ENCODE measurements around the gene P2RX6. TPM values are rescaled to one million over a fixed set of nuclear protein-coding genes. Genes with fewer than 3 reads are reported as not detected.

The P2RX6 gene
- 0.56 to 0.97 TPM (median 0.79 TPM) in 5 replicates for total RNA-seq (2022; extraction: Qiagen RNA extraction)

GRCh38 chr22:21014726-21015465 is at the start of gene P2RX6:
Gene P2RX6, plus strand, starts transcription at chr22:21015165. Its CDS starts 10 bp downstream, at chr22:21015175.

DNA sequence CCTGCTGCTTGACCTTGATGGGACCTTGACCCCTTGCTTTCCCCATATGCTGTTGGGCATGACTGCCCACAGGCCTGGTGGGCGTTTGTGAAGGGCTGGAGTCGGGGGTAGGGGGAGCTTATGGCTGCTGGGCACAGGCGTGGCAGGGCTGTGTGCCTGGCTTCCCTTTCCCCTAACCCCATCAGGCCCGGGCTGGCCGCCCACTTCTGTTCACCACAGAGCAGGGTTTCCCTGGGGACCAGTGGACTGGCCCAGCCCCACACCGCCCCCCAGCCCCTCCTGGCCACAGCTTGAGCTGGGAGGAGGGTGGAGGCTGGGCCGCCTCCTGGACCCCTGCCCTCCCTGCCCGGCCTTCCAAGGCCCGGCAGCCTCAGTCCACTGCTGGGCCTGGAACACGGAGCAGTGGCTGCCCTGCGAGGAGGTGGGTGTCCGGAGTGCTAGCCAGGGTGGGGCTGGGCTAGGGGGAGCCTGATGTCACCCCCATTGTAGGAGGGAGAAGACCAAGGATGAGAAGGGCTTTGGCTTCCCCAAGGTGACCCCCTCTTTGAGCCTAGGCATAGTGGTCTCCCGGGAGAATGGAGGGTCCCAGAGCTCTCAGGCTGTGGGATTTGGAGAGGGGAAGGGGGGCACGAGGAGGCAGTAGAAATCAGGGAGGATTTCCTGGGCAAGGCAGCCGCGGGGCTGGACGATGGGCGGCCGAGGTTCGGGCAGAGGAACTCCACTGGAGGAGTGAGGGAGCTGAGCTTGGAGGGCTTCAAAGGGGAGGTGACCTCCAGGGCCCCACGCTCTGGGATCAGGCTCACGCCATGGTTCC is 47.9 kb upstream of the P2RX6 start, which contains the start of gene AIFM3:
TSS of gene AIFM3 (plus strand) at position 373 of the 814 bp plus-strand sequence. CDS start 690 bp downstream, outside the sequence.

DNA sequence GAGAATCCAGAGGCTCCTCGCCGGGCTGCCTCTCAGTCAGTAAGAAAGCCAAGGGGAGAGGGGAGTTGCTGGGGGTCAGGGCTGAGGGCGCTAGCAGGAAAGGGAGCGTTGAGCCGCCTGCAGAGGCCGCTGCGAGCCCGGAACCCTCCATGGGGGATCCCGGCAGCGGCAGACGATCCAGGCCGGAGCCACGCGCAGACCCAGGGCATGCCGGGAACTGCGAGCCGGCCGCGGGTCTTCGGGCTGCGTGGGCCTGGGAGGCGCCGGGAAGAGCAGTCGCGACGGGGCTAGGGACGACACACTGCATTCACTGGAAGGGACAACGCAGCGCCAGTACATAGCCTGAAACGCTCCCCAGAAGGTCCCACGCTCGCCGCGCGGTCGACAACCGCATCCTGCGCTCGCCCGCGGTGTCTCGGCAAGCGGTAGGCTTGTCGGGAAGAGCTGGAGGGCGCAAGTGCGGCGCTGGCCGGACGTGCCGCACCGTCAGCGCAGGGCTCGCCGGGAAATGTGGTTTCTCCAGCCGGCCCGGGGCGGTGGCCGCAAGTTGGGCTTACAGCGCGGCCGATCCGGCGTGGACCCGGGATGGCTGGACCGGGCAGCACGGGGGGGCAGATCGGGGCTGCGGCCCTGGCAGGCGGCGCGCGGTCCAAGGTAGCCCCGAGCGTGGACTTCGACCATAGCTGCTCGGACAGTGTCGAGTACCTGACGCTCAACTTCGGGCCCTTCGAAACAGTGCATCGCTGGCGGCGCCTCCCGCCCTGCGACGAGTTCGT is 33.0 kb upstream of the P2RX6 start, which contains the start of gene LZTR1:
TSS of gene LZTR1 (plus strand) at position 511 of the 776 bp plus-strand sequence. CDS start at position 586, 75 bp downstream.

DNA sequence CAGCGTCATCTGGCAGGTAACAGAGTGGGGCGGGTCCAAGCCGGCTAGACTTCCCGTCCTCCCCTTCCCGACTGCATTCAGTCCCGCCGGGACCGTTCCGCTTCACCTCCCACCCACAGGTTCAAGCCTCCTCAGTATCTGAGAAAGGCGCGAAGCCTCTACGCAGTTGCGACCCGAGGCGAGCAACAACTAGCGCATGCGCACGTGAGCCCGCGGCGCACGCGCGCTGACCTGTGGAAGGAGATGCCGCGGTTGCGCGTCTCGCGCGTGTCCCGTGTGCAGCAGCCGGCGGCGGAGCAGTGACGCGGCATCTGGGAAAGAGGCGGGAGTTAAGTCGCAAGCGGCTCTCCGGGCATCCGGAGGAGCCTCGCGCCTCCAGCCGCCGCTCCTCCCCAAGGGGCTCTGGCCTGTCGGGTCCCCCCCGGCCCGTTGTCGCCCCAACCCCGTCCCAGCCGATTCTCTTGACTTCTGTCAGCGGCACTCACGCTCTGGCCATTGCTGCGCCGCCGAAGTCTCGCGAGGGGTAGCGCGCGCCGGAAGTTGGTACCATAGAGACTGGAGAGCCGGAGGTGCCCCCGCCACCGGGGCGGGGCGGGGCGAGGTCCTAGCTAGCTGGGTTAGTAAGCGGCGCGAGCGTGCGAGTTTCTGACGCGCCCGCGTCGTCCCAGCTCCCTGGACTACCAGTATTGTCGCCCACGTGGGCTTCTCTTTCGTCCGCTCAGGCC is 13.2 kb upstream of the P2RX6 start, which contains the start of gene THAP7:
TSS of gene THAP7 (minus strand) at position 518 of the 725 bp plus-strand sequence. CDS start at position 311, 207 bp downstream.

GRCh38 chr22:21032037-21032867 is 17.3 kb downstream of the P2RX6 start, which contains the start of gene SLC7A4:
Gene SLC7A4, minus strand, starts transcription at chr22:21032561. Its CDS starts 749 bp downstream, at chr22:21031812.

GRCh38 chr22:21045585-21046294 is 30.8 kb downstream of the P2RX6 start, which contains the start of gene LRRC74B:
Gene LRRC74B, plus strand, starts transcription at chr22:21045946. Its CDS starts 41 bp downstream, at chr22:21045987.

Other genes with a start within 250 kb of the P2RX6 start
- 0.07 TPM in 1 of 5 replicates, not detected in the others for gene SERPIND1, start 241.1 kb upstream of the P2RX6 start, total RNA-seq (2022; extraction: Qiagen RNA extraction)
- 18.9 to 21.8 TPM (median 20.5 TPM) in 5 replicates for gene PI4KA, start 156.4 kb upstream of the P2RX6 start, total RNA-seq (2022; extraction: Qiagen RNA extraction)
- 13.6 to 19.1 TPM (median 17.6 TPM) in 5 replicates for gene SNAP29, start 156.2 kb upstream of the P2RX6 start, total RNA-seq (2022; extraction: Qiagen RNA extraction)
- 20.9 to 30.9 TPM (median 22.3 TPM) in 5 replicates for gene CRKL, start 97.8 kb upstream of the P2RX6 start, total RNA-seq (2022; extraction: Qiagen RNA extraction)
- gene AIFM3, start 47.9 kb upstream of the P2RX6 start, total RNA-seq (2022; extraction: Qiagen RNA extraction), result 1.6 to 3.8 TPM (median 3.5 TPM) in 5 replicates
- 15.6 to 19.9 TPM (median 16.1 TPM) in 5 replicates for gene LZTR1, start 32.9 kb upstream of the P2RX6 start, total RNA-seq (2022; extraction: Qiagen RNA extraction)
- gene THAP7, start 13.0 kb upstream of the P2RX6 start, total RNA-seq (2022; extraction: Qiagen RNA extraction), result 16.9 to 27.1 TPM (median 22.5 TPM) in 5 replicates
- gene SLC7A4, start 17.4 kb downstream of the P2RX6 start, total RNA-seq (2022; extraction: Qiagen RNA extraction), result not detected in 5 replicates
- gene LRRC74B, start 30.8 kb downstream of the P2RX6 start, total RNA-seq (2022; extraction: Qiagen RNA extraction), result 0.02 to 0.07 TPM (median 0.07 TPM) in 3 of 5 replicates, not detected in the others

Data from A549 treated with Hydrocortisone at 1 μM for 4 hours (cell line).